GM10266 (cell line): ENCODE measurements around the gene PARP6.
A peak's percentile ranks its signal among the peaks of the same experiment; 100 is the strongest.

Experiments used
- DNase-seq: peaks from one replicate; pipeline ENCODE4 v3.0.0; 2012; ENCODE audit errors: extremely low spot score
- TF ChIP-seq, protein P1 (sequence below): IDR thresholded peaks from 2 replicates; pipeline ENCODE4 v1.5.1; 2012; ENCODE audit warnings: mild to moderate bottlenecking, low read depth; ENCODE audit not compliant: control insufficient read depth, insufficient read depth; ENCODE audit errors: missing control alignments

PARP6 gene

DNA sequence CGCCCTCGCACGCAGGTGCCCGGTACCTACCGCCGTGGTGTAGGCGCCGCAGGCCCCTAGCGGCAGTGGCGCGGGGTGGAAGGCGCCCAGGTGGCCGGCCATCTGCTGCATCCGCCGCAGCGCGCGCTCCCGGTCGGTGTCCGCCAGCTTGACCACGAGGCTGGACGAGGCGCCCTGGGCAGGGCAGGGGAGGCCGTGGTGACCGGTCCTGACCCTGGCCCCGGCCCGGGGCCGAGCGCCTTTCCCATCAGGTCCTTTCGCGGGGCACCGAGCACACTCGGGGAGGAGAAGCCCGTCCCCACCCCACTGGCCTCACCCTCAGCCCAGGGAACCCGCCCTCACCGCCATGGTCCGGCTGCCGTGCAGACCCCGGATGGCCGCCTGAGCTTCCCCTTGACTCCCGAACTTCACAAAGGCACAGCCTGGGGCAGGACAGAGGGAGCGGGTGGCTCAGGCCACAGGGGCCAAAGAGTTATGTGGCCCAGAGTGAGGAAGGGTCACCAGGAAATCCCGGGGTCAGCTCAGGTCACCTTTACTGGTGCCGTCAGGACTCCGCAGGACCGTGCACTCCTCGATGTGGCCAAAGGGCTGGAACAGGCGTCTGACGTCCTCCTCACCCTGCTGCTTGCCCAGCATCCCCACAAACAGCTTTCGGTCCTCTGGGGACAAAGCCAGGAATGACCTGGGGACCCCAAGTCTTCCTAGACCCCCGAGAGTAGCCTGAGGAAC lies 17.4 kb upstream of the PARP6 start:
- DNase-seq = no peak
- TF ChIP-seq, protein P1, sequence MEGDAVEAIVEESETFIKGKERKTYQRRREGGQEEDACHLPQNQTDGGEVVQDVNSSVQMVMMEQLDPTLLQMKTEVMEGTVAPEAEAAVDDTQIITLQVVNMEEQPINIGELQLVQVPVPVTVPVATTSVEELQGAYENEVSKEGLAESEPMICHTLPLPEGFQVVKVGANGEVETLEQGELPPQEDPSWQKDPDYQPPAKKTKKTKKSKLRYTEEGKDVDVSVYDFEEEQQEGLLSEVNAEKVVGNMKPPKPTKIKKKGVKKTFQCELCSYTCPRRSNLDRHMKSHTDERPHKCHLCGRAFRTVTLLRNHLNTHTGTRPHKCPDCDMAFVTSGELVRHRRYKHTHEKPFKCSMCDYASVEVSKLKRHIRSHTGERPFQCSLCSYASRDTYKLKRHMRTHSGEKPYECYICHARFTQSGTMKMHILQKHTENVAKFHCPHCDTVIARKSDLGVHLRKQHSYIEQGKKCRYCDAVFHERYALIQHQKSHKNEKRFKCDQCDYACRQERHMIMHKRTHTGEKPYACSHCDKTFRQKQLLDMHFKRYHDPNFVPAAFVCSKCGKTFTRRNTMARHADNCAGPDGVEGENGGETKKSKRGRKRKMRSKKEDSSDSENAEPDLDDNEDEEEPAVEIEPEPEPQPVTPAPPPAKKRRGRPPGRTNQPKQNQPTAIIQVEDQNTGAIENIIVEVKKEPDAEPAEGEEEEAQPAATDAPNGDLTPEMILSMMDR = no peak

DNA sequence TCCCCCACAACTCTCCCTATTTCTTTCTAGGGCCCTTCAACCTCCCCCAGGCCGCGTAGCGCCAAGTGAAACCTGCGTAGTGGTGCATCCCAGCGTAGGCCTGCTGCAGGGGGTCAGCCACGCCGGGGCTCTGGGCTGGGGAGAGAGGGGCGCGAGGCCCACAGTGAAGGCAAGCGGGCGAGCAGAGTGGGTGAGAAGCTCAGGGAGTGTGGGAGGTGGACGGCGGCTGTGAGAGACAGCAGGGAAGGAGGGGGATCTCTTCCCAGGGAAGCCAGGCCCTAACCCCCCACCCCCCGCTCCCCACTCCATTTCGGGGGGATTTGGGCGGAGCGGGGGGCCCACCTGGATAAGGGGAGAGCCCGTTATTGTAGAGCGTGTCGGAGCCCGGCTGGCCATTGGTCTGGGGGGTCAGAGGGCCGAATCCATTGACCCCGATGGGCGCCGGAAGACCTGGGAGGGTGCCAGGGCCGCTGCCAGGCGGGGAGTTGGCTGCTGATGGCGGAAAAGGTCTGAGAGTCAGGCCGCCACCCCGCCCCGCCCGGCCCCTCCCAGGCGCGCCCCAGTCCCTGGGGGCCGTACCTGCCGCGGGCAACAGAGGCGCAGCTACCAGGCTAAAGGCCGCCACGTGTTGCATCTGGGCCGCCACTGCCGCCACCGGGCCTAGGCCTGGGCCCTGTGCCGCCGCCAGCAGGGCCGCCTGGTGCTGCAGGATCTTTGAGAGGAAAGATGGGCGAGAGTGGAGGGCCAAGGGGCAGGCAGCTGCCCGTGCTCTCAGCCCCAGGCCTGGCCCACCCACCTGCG lies 16.6 kb upstream of the PARP6 start:
- no peak for DNase-seq
- TF ChIP-seq, protein P1 = no peak

DNA sequence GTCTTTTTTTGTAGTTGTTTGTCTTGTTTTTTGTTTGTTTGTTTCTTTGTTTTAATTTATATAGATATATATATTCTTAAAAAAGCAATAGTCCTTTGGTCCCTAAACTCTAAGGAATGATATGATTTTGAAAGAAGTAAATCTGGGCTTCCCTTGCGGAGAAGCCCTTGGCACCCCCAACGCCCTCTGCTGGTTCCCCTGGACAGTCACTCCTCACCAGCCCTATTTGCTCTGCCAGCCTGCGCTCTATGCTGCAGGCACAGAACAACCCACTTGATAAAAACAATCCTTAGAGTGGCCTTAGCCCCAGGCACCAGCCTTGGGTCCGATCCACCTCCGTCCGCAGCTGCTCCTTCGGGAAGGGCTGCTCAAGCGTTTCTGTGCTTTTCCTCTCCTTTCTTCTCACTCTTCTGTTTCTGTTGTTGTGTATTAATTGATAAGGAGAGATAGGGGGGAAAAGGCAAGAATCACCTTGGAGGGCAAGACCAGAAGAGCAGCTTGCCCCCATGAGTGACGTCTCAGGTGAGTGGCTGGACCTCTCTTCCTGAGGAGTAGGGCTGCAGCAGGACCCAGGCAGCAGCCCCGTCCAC lies 13.7 kb upstream of the PARP6 start:
- DNase-seq = peak; percentile 62
- TF ChIP-seq, protein P1 = peak; percentile 64

DNA sequence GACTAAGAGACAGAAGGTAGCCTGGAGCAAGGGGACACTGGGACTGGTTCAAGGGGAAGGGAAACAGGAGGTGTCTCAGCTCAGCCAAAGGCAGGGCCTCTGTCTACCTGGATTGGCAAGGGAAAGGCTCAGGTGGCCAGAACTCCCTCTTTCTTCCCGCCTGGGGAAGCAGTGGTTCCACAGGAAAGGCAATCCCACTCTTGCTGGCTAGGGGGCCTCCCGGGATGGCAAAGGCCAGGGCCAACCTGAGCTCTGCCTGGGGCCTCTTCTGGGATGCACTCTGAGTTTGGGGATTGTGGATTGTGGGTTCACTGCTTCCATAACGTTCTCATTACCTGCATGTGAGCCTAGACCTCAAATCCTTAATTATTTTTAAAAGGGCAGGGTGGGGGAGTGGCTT lies 13.0 kb upstream of the PARP6 start:
- TF ChIP-seq, protein P1 = no peak
- DNase-seq = no peak

DNA sequence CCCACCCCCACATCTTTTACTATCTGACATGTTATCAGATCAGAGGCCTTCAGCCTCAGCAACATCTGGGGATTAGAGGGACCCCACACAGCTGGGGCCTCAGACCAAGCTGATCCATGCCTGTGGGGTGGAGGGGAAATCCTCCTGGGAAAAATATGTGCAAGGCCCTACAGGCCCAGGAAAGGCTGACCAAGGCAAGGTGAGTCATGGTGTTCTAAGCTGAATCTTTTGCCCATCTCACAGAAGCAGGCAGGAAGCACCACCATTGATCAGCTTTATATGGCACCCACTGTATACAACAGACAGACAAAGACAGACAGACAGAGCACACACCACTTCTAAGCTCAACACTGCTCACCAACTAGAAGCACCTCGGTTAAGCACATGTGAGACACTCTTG lies 12.4 kb upstream of the PARP6 start:
- no peak for DNase-seq
- TF ChIP-seq, protein P1 = no peak

DNA sequence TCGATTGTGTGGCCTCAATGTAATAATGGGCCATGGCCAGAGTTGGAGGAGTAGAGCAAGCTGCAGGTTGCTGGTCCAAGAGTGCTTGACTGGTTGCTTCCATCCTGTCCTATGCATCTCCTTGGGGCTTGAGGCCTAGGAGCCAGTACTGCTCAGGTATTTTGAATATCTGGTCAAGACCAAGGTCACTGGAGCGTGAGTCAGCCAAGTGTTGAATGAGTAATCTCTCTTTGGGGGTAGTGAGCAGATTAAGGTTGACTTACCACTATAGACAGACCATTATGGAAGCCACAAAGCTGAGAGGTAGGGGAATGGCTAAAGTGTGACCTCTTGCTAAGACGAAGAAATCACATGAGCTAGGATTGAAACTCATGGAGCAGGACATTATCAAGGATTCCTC lies 9.4 kb upstream of the PARP6 start:
- DNase-seq = no peak
- TF ChIP-seq, protein P1 = no peak
